WTC11 (cell line): ENCODE measurements around the gene CNTN1. TPM values are rescaled to one million over a fixed set of nuclear protein-coding genes. Genes with fewer than 3 reads are reported as not detected.

Experiments
- ATAC-seq: fragments of 200-7000 bp; cut with Tn5 transposase; 2 replicates; pipeline ENCODE4 v1.10.0; 2021; ENCODE audit warnings: mild to moderate bottlenecking, moderate library complexity
- CTCF ChIA-PET: fragments of 300-600 bp; sonication (Branson Sonifier 250); formaldehyde crosslinking; loops from one replicate; lab custom pipeline; 2021; ENCODE audit warnings: antibody characterized with exemption; lab: Charles Lee
- POLR2A ChIA-PET: fragments of 350-600 bp; sonication (Branson Sonifier 250); formaldehyde crosslinking; loops from one replicate; lab custom pipeline; 2021; ENCODE audit warnings: antibody characterized with exemption; lab: Charles Lee
- DNase-seq: peaks from one replicate; pipeline ENCODE4 v3.0.0; 2021; ENCODE audit warnings: low spot score
- H3K27ac Mint-ChIP-seq: 2 replicates; pipeline ENCODE4 v1.8.0; 2021; ENCODE audit warnings: mixed read lengths
- H3K27me3 Mint-ChIP-seq: 2 replicates; pipeline ENCODE4 v1.8.0; 2021; ENCODE audit warnings: low read depth, mild to moderate bottlenecking, moderate library complexity, mixed read lengths
- H3K36me3 Mint-ChIP-seq: 2 replicates; pipeline ENCODE4 v1.8.0; 2021; ENCODE audit warnings: mixed read lengths
- H3K4me1 Mint-ChIP-seq: 2 replicates; pipeline ENCODE4 v1.8.0; 2022; ENCODE audit warnings: mixed read lengths
- H3K4me3 Mint-ChIP-seq: 2 replicates; pipeline ENCODE4 v1.8.0; 2021; ENCODE audit warnings: mild to moderate bottlenecking, moderate library complexity, mixed read lengths
- H3K9me3 Mint-ChIP-seq: 2 replicates; pipeline ENCODE4 v1.8.0; 2021; ENCODE audit warnings: mixed read lengths
- ATF2 ChIP-seq: sonication (generic); formaldehyde crosslinking; IDR thresholded peaks from 2 replicates; pipeline ENCODE4 v1.8.1; 2022; ENCODE audit warnings: low read depth, missing genetic modification reagents, borderline replicate concordance
- CTCF ChIP-seq: fragments of 200-600 bp; IDR thresholded peaks from 2 replicates; pipeline ENCODE4 v1.8.0; 2022; ENCODE audit warnings: antibody characterized with exemption
- EMX1 ChIP-seq: fragments of 250-450 bp; sonication (Bioruptor Pico); IDR thresholded peaks from 2 replicates; pipeline ENCODE4 v1.8.0; 2021; ENCODE audit warnings: mild to moderate bottlenecking
- ERG ChIP-seq: fragments of 250-450 bp; sonication (Bioruptor Pico); IDR thresholded peaks from 2 replicates; pipeline ENCODE4 v1.8.0; 2021; ENCODE audit warnings: mild to moderate bottlenecking
- FOXP1 ChIP-seq: sonication (generic); formaldehyde crosslinking; IDR thresholded peaks from 2 replicates; pipeline ENCODE4 v1.8.0; 2022; ENCODE audit warnings: missing genetic modification reagents, mild to moderate bottlenecking, moderate library complexity, borderline replicate concordance
- GRHL2 ChIP-seq: fragments of 250-450 bp; sonication (Bioruptor Pico); IDR thresholded peaks from 2 replicates; pipeline ENCODE4 v1.8.0; 2022; ENCODE audit warnings: mild to moderate bottlenecking, moderate library complexity; ENCODE audit not compliant: insufficient replicate concordance, severe bottlenecking
- HMGXB4 ChIP-seq: sonication (generic); formaldehyde crosslinking; IDR thresholded peaks from 2 replicates; pipeline ENCODE4 v1.8.1; 2023; ENCODE audit warnings: mild to moderate bottlenecking, moderate library complexity, missing genetic modification reagents
- JUN ChIP-seq: sonication (generic); formaldehyde crosslinking; IDR thresholded peaks from 2 replicates; pipeline ENCODE4 v1.8.0; 2023; ENCODE audit warnings: mild to moderate bottlenecking, missing genetic modification reagents
- KAT7 ChIP-seq: sonication (generic); formaldehyde crosslinking; IDR thresholded peaks from 2 replicates; pipeline ENCODE4 v1.8.1; 2023; ENCODE audit warnings: missing genetic modification reagents, mild to moderate bottlenecking, borderline replicate concordance
- NR2C2 ChIP-seq: sonication (generic); formaldehyde crosslinking; IDR thresholded peaks from 2 replicates; pipeline ENCODE4 v1.8.0; 2022; ENCODE audit warnings: mild to moderate bottlenecking, missing genetic modification reagents
- PRDM15 ChIP-seq: sonication (generic); formaldehyde crosslinking; IDR thresholded peaks from 2 replicates; pipeline ENCODE4 v1.8.0; 2022; ENCODE audit warnings: missing genetic modification reagents
- RORB ChIP-seq: fragments of 250-450 bp; sonication (Bioruptor Pico); IDR thresholded peaks from 2 replicates; pipeline ENCODE4 v1.9.0; 2021; ENCODE audit warnings: mild to moderate bottlenecking
- SMAD3 ChIP-seq: sonication (generic); formaldehyde crosslinking; IDR thresholded peaks from 2 replicates; pipeline ENCODE4 v1.8.0; 2022; ENCODE audit warnings: missing genetic modification reagents, mild to moderate bottlenecking, borderline replicate concordance
- ZBTB21 ChIP-seq: sonication (generic); formaldehyde crosslinking; IDR thresholded peaks from 2 replicates; pipeline ENCODE4 v1.8.1; 2023; ENCODE audit warnings: mild to moderate bottlenecking, missing genetic modification reagents, borderline replicate concordance
- ZMAT4 ChIP-seq: fragments of 250-450 bp; sonication (Bioruptor Pico); IDR thresholded peaks from 2 replicates; pipeline ENCODE4 v1.9.0; 2021; ENCODE audit warnings: mild to moderate bottlenecking
- ZNF138 ChIP-seq: sonication (generic); formaldehyde crosslinking; conservative IDR thresholded peaks from 2 replicates; pipeline ENCODE4 v1.8.1; 2022; ENCODE audit warnings: mild to moderate bottlenecking, moderate library complexity, missing genetic modification reagents
- ZNF423 ChIP-seq: fragments of 250-450 bp; sonication (Bioruptor Pico); IDR thresholded peaks from 2 replicates; pipeline ENCODE4 v2.1.2; 2022; ENCODE audit warnings: mild to moderate bottlenecking, moderate library complexity
- ZNF425 ChIP-seq: fragments of 250-450 bp; sonication (Bioruptor Pico); conservative IDR thresholded peaks from 2 replicates; pipeline ENCODE4 v1.9.0; 2021; ENCODE audit warnings: mild to moderate bottlenecking
- ZSCAN18 ChIP-seq: fragments of 250-450 bp; sonication (Bioruptor Pico); IDR thresholded peaks from 2 replicates; pipeline ENCODE4 v2.1.2; 2022; ENCODE audit warnings: mild to moderate bottlenecking, moderate library complexity
- total RNA-seq: library from RNA; stranded (reverse); gene quantifications from 3 replicates; pipeline ENCODE4 v1.2.3, GENCODE V29; 2021

The CNTN1 gene
- total RNA-seq, 1 experiment from 2014 or later, result 16.9 TPM

- no peak overlapping the region for H3K4me3 Mint-ChIP-seq
- H3K9me3 Mint-ChIP-seq, result no peaks in the 10 kb centered on the region
- no peak overlapping the region for H3K27ac Mint-ChIP-seq
- no peaks in the 10 kb centered on the region for H3K36me3 Mint-ChIP-seq
- no peaks in the 10 kb centered on the region for H3K27me3 Mint-ChIP-seq
- H3K4me1 Mint-ChIP-seq, result no peaks in the 10 kb centered on the region; the same call in 1 of the 2 replicates
- ChIA-PET POLR2A (no interaction called here), CTCF (interaction anchor here (0.7 to 1.9 kb wide), 6 partner anchors 10 to 1077 kb away, joined by 3 to 5 read pairs (median 4); no protein-coding TSS in a partner anchor)
- ATAC-seq, result no peak
- TF ChIP-seq NR2C2, result no peak
- no peak for TF ChIP-seq KAT7 (CRISPR knock-in tag)
- TF ChIP-seq CTCF, result peak; percentile 52
- no peak for TF ChIP-seq ZBTB21
- TF ChIP-seq ERG, result no peak
- TF ChIP-seq ZNF425 (CRISPR knock-in tag), result no peak
- TF ChIP-seq FOXP1 (CRISPR knock-in tag), result no peak
- no peak for DNase-seq
Observed at GRCh38 chr12:40946612-40947194, 254.5 kb downstream of the CNTN1 start.

GRCh38 chr12:40947797-40948196 lies 255.6 kb downstream of the CNTN1 start:
- Mint-ChIP-seq H3K4me1 (no peaks in the 10 kb centered on the region), H3K9me3 (no peaks in the 10 kb centered on the region), H3K27me3 (no peaks in the 10 kb centered on the region), H3K4me3 (no peak overlapping the region), H3K27ac (no peak overlapping the region), H3K36me3 (no peaks in the 10 kb centered on the region)
- no peak for DNase-seq
- no peak for ATAC-seq
- POLR2A ChIA-PET, result no interaction called here
- CTCF ChIA-PET, result interaction anchor here (0.6 kb wide), 1 partner anchor 848 kb away, joined by 3 read pairs; no protein-coding TSS in a partner anchor
- TF ChIP-seq EMX1 (CRISPR knock-in tag) (no peak), ZNF138 (CRISPR knock-in tag) (no peak), ZNF423 (CRISPR knock-in tag) (no peak), RORB (no peak), ZMAT4 (CRISPR knock-in tag) (no peak), HMGXB4 (CRISPR knock-in tag) (no peak), GRHL2 (CRISPR knock-in tag) (no peak), SMAD3 (CRISPR knock-in tag) (no peak), PRDM15 (CRISPR knock-in tag) (no peak), ZSCAN18 (CRISPR knock-in tag) (no peak), ATF2 (no peak), JUN (CRISPR knock-in tag) (no peak)
